Motor neuron (in vitro differentiated cells): ENCODE results near the gene BARHL1. TPM values are rescaled to one million over a fixed set of nuclear protein-coding genes. Genes with fewer than 3 reads are reported as not detected.

ENCODE experiments used
- ATAC-seq, 8 experiments: fragments of 200-7000 bp; cut with Tn5 transposase; replicated peaks in 6 of 8; 2 replicates each; pipeline ENCODE4 v1.8.0; 2021; ENCODE audit warnings: mild to moderate bottlenecking in 8 of 8, moderate library complexity in 8 of 8
- H3K27ac ChIP-seq, 2 donors: fragments of 250-450 bp; sonication (Bioruptor Pico); 2 replicates each; pipeline ENCODE4 v1.9.0; 2021; ENCODE audit warnings: antibody characterized with exemption in 2 of 2, mild to moderate bottlenecking in 2 of 2, moderate library complexity in 1 of 2
- H3K4me1 ChIP-seq, 2 donors: fragments of 250-450 bp; sonication (Bioruptor Pico); replicated peaks in 1 of 2; 2 replicates each; pipeline ENCODE4 v1.6.1; 2021; ENCODE audit warnings: antibody characterized with exemption in 2 of 2, mild to moderate bottlenecking in 2 of 2, moderate library complexity in 1 of 2
- H3K4me3 ChIP-seq, 5 donors: fragments of 250-450 bp; sonication (Bioruptor Pico); 2 replicates each; pipeline ENCODE4 v1.9.0; 2021; ENCODE audit warnings: antibody characterized with exemption in 5 of 5, mild to moderate bottlenecking in 5 of 5, moderate library complexity in 4 of 5
- WGBS, 10 experiments: fragments of 450-650 bp; shearing (Covaris generic); methylation state at CpG; one replicate each; pipeline ENCODE4 v1.0.0; 2022; 5-methylcytosine and 5-hydroxymethylcytosine counted together
- in situ Hi-C, 9 experiments: fragments of 400-800 bp; cut with MboI; loops; one replicate each; pipeline ENCODE4 v1.15.0; 2021; ENCODE audit warnings: low sequenced_read_pairs in 9 of 9, low pct_unique_long_range_greater_than_20kb in 2 of 9; ENCODE audit not compliant: unreplicated experiment in 9 of 9
- total RNA-seq, 8 experiments: library from RNA; unstranded; fragments of 300-600 nt; gene quantifications; 2 replicates each; pipeline versions ENCODE4 v1.2.3 to v1.2.4, GENCODE V29; 2022

The BARHL1 gene
- total RNA-seq, 8 experiments from 2014 or later: 0.14 to 0.80 (median 0.40) TPM; not detected in 3

DNA sequence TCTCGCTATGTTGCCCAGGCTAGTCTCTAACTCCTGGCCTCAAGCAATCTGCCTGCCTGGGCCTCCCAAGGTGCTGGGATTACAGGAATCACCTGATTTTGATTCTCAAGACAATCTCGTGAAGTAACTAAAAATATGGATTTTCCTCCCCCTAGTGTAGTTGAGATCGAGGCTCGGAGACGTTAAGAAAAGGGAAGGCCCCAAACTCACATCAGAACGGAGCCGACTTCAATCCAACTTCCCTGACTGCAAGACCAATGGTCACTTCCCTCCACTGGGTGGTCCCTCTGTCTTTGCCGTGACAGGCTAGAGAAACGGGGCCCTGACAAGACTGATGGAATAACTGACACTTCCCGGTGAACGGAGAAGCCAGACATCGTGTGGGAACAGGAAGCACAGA, 28.3 kb downstream of the BARHL1 start:
- no peaks in the 10 kb centered on the region for H3K4me1 ChIP-seq
- H3K27ac ChIP-seq: no peak overlapping the region
- in situ Hi-C loops: no loop called here
- H3K4me3 ChIP-seq: no peak overlapping the region
- no peak for ATAC-seq
- WGBS, 10 experiments: 89 to 100% (median 99%) methylated on average over 1 to 10 of the region's 12 CpGs; no CpG with 5 or more reads in 2 of the 10 experiments

DNA sequence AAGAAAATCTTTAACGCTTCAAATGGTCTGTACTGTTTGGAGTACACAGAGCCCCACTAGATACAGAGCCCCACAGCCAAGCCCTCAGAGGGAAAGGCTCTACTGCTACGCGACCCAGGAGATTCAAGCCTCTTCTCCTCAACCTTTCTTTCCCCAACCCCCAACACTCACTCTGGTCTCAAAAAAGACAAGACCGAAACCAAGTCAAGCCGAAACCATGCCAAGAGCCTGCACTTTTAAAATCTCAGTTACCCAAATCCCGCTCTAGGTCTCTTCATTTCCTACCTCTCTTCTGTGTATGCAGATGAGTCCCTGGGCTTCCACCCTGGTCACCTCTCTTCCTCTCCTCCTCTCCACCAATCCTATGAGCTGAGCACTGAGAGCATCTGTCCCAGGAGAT, 31.9 kb downstream of the BARHL1 start:
- in situ Hi-C loops: no loop called here
- WGBS, 10 experiments: 73 to 100% (median 83%) methylated on average over 1 to 5 of the region's 6 CpGs; no CpG with 5 or more reads in 2 of the 10 experiments
- ATAC-seq: no peak
- H3K4me1 ChIP-seq: no peaks in the 10 kb centered on the region
- H3K4me3 ChIP-seq: no peak overlapping the region
- no peak overlapping the region for H3K27ac ChIP-seq

DNA sequence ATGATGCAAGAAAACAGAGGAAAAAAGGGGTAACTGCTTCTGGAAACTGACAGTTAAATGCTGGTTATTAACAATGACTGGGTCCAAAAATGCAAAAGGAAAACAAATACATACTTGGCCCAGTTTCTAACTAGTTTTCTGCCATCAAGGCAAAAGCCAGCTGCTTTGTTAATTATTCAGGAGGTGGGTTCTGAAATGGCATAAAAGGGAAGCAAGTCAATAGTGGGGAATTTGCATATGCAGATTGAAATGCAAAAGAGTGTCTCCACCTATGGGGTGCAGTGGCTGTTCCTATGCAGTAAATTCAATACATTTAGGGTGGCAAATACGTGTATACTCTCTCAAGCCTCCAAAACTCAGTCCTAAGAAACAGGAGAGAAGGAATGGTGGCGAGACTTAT, 33.4 kb downstream of the BARHL1 start:
- 64 to 100% (median 71%) methylated on average over 1 to 2 of the region's 2 CpGs; no CpG with 5 or more reads in 4 of the 10 experiments for WGBS, 10 experiments

DNA sequence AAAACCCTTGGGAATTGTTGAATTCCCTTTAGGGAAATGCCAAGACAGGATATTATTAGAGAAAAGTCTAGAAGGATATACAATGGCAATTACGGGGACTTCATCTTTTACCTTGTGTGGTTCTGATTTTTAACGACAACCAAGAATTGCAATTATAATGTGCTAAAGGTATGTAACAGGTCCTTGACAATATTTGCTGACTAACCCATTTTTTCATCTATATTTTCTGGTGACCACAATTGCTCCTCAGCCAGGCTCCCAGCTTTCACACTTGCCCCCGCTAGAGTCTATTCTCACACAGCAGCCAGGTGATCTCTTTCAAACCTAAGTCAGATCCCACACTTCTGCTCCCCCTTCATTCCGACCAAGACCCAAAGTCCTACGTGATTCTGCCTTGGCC, 34.3 kb downstream of the BARHL1 start:
- in situ Hi-C loops: no loop called here
- no peak for ATAC-seq
- H3K4me1 ChIP-seq: peaks cover 0 to 2% of the 10 kb centered on the region in 2 donors
- no peak overlapping the region for H3K4me3 ChIP-seq
- WGBS, 10 experiments: 76 to 100% (median 100%) methylated on average over 2 to 5 of the region's 5 CpGs; no CpG with 5 or more reads in 3 of the 10 experiments
- no peak overlapping the region for H3K27ac ChIP-seq

More for the DNA sequence above, 33.4 kb downstream of the BARHL1 start:
- in situ Hi-C loops: no loop called here
- Histone ChIP-seq H3K4me1 (peaks cover 0 to 2% of the 10 kb centered on the region in 2 donors), H3K27ac (no peak overlapping the region), H3K4me3 (no peak overlapping the region)
- peak in 3 of 8 experiments; percentile 89 to 97 (median 93) for ATAC-seq

DNA sequence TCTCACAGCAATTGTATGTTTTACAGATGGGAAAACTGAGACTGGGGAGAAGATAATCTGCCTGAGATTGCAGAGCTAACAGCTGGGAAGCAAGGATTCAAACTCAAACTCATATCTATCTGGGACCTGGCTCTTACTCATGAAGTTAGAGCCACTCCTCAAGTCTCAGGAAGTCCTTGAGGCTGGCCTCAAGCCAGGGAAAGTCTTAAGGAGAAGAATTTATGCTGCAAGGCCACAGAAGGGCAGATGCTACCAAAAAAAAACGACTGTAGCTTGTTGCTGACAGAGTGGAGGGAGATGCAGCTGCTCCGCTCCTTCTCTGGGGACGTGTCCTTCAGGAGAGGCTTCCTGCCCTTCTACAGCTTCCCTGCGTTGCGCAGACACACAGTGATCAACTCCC, 39.8 kb downstream of the BARHL1 start:
- peak in 2 of 8 experiments; percentile 76 to 81 for ATAC-seq
- peaks cover 0 to 2% of the 10 kb centered on the region in 2 donors for H3K4me1 ChIP-seq
- no peak overlapping the region for H3K4me3 ChIP-seq
- in situ Hi-C loops: no loop called here
- 17 to 100% (median 79%) methylated on average over 1 to 2 of the region's 5 CpGs; no CpG with 5 or more reads in 6 of the 10 experiments for WGBS, 10 experiments
- H3K27ac ChIP-seq: no peak overlapping the region

DNA sequence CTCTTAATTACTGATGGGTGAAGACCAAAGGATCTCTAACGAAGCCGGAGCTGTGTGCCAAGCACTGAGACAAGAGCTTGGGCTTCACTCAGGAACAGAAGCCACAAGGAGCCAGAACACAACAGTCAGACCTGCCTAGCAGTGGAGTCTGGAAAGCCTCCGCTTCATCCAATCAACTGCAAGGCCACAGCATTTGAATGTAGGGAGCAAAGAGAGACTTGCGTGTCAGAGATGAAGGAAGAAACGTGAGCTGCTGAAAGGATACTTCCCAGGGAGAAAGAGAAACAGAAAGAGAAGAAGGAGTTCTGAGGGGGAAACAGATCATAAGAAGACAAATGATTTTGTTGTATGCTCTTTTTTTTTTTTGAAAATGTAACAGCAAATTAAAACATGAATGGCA, 43.9 kb downstream of the BARHL1 start:
- ATAC-seq: no peak
- WGBS, 10 experiments: 69 to 100% (median 94%) methylated on average over 1 to 5 of the region's 5 CpGs; no CpG with 5 or more reads in 3 of the 10 experiments

DNA sequence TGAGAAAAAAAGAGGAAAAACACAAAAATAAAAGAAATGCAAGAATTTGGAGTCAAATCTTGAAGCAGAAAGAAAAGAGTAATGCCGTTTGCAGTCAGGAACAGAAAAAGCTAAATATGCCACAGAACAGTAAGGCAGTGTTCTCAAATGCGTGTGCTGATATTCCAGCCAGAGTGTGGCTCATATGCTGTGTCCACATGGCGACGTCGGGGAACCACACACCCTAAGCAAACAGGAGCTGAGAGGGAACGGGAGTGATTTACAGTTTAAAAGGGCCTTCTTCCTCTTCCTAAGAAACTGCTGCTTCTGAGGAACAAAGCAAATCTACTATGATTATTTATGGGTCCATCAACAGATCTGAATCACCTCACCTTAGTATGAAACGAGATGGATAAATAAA, 44.7 kb downstream of the BARHL1 start:
- ATAC-seq: peak in 2 of 8 experiments; percentile 61
- in situ Hi-C loops: no loop called here
- no peak overlapping the region for H3K4me3 ChIP-seq
- no peak overlapping the region for H3K27ac ChIP-seq
- H3K4me1 ChIP-seq: no peaks in the 10 kb centered on the region
- 64 to 92% (median 79%) methylated on average over 3 to 7 of the region's 7 CpGs; no CpG with 5 or more reads in 1 of the 10 experiments for whole genome bisulfite sequencing, 10 experiments

More for the DNA sequence above, 43.9 kb downstream of the BARHL1 start:
- H3K4me1 ChIP-seq: no peaks in the 10 kb centered on the region
- H3K4me3 ChIP-seq: no peak overlapping the region
- no peak overlapping the region for H3K27ac ChIP-seq
- in situ Hi-C loops: no loop called here

DNA sequence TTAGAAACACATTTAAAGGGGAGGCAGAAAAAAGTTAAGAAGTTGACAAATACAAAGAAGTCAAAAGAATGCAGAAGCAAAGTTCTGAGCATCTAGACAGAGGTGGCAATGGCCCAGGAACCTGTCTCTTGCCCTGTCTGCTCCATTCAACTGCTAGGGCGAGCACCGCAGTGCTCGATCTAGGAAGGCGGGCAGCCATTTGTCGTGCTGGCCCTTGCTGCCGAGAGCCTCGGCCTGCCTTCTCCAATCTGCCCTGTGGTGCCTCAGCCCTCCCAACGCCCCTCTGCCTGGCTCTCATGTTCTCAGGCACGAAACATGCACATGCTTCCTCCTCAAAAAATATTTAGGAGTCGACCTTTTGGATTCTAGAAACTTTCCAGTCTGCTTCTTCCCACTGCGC, 45.2 kb downstream of the BARHL1 start:
- WGBS, 10 experiments: 84 to 100% (median 93%) methylated on average over 2 to 11 of the region's 11 CpGs; no CpG with 5 or more reads in 1 of the 10 experiments

DNA sequence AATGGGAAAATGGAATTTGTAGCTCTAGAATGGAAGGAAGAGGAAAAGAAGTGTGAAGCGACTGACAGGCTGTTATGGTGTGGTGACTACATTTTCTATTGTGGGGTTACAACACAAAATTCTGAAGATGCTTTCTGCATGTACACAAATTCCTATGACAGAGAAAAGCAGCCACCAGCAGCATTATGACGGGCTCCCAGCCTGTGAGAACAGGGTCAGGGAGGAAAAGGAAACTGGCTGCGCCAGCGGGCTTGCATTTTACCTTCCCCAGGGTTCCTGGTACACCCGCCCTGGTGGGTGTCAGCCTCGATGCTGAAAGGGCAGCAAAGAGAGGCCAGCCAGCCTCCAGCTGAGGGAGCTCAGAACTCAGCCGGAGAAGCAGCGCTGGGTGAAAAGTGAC, 46.3 kb downstream of the BARHL1 start:
- WGBS, 10 experiments: 67 to 100% (median 94%) methylated on average over 1 to 8 of the region's 8 CpGs; no CpG with 5 or more reads in 3 of the 10 experiments
- no peak for ATAC-seq
- H3K27ac ChIP-seq: no peak overlapping the region
- no peak overlapping the region for H3K4me3 ChIP-seq
- H3K4me1 ChIP-seq: no peaks in the 10 kb centered on the region
- in situ Hi-C loops: no loop called here

More for the DNA sequence above, 45.2 kb downstream of the BARHL1 start:
- H3K4me1 ChIP-seq: no peaks in the 10 kb centered on the region
- no peak for ATAC-seq
- no peak overlapping the region for H3K27ac ChIP-seq
- no peak overlapping the region for H3K4me3 ChIP-seq
- in situ Hi-C loops: no loop called here

DNA sequence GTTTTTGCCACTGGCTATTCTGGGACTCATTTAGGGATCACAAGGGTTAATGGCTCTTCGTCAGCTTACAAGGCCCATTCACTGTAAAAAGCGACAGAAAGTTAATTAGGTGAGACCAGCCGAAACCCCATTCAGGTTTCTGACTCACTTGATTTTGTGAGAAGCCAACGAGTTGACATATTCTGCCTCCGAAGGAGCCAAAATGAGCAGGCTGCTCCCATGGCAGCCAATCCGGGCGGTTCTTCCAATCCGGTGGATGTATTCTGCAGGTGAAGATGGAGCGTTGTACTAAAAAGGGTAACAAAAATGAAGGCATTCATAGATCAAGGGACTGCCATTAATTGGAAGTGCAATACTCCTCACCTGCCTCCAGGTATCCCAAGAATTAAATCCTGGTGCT, 47.7 kb downstream of the BARHL1 start:
- H3K4me1 ChIP-seq: no peaks in the 10 kb centered on the region
- ATAC-seq: no peak
- no peak overlapping the region for H3K27ac ChIP-seq
- no peak overlapping the region for H3K4me3 ChIP-seq
- WGBS, 10 experiments: 75 to 97% (median 90%) methylated on average over 1 to 9 of the region's 9 CpGs
- in situ Hi-C loops: no loop called here

DNA sequence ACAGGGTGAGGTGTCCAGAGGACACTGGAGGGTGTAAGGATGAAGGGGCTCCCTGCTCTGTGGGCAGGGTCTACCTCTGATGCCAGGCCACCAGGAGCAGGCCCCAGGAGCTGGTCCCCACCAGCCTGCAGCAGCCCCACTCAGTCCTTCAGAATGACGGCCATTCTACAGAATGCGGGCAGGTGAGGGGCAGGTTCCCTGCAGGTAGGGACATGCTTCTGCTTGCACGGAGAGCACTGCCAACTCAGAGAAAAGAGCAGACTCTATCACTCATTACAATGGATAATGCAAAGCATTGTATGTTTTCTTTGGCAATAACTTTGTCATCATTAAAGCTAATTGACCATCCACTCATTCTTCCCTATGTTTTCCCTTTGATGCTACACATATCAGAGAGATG, 48.4 kb downstream of the BARHL1 start:
- WGBS, 10 experiments: 80 to 100% (median 88%) methylated on average over 1 to 3 of the region's 3 CpGs; no CpG with 5 or more reads in 7 of the 10 experiments
- in situ Hi-C loops: no loop called here

DNA sequence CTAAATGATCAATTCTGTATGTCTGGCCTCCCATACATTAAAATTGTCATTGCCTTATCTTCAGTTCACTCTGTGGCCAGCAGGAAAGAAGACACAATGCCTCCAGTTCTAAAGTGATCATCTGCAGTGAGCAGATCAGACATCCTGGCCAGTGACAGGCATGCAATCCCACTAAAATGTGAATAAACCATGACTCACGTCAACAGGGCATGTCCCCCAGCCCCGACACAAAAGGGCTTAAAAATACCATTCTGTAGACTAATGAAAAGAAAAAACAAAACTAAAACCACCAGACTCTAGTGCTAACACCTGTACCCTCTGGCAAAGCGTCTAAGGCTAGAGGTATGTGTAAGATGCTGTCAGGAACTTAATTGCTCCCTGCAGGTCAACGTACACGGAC, 48.9 kb downstream of the BARHL1 start:
- Histone ChIP-seq H3K27ac (no peak overlapping the region), H3K4me3 (no peak overlapping the region), H3K4me1 (no peaks in the 10 kb centered on the region)
- in situ Hi-C loops: no loop called here
- 12 to 100% (median 82%) methylated on average over 1 to 4 of the region's 5 CpGs; no CpG with 5 or more reads in 4 of the 10 experiments for WGBS, 10 experiments
- ATAC-seq: no peak

More for the DNA sequence above, 48.4 kb downstream of the BARHL1 start:
- Histone ChIP-seq H3K4me1 (no peaks in the 10 kb centered on the region), H3K4me3 (no peak overlapping the region), H3K27ac (no peak overlapping the region)
- ATAC-seq: no peak

DNA sequence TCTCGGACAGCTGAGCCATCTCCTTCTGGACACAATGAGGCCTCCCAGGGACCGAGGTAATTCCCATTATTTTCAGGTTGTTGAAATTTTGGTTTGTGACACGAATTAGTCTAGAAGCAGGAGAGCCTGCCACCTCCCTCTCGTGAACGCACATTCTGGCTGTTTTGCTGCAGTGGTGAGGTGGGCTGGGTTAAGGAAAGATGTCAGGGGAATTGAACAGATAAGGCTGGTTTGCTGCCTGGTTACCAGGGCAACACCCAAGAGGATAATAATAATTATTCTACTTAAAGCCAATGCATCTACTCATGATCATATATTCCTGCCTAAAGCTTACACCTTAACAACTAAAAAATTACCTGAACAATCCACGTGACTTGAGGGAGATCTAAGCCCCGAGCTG, 49.3 kb downstream of the BARHL1 start:
- Histone ChIP-seq H3K4me3 (no peak overlapping the region), H3K4me1 (no peaks in the 10 kb centered on the region), H3K27ac (no peak overlapping the region)
- WGBS, 10 experiments: 40 to 100% (median 96%) methylated on average over 1 to 6 of the region's 7 CpGs; no CpG with 5 or more reads in 2 of the 10 experiments
- no peak for ATAC-seq
- in situ Hi-C loops: no loop called here
